ENCODE results near the gene SSU72. TPM values are rescaled to one million over a fixed set of nuclear protein-coding genes. Genes with fewer than 3 reads are reported as not detected.
A peak's percentile ranks its signal among the peaks of the same experiment; 100 is the strongest.

The SSU72 gene
- total RNA-seq, 2 experiments from 2014 or later, result 95.4 to 101 TPM

GRCh38 chr1:1594602-1595260 lies 20.1 kb upstream of the SSU72 start:
- Mint-ChIP-seq H3K4me3 (no peak overlapping the region), H3K36me3 (ENCODE audit: low read depth) (no peaks in the 10 kb centered on the region), H3K27ac (no peak overlapping the region), H3K27me3 (no peaks in the 10 kb centered on the region), H3K4me1 (ENCODE audit: low read depth) (peaks cover 4% of the 10 kb centered on the region), H3K9me3 (no peaks in the 10 kb centered on the region)
- Histone ChIP-seq H3K4me3 (ENCODE audit: low read length) (no peak overlapping the region), H3K27ac (ENCODE audit: low read depth in 1 of 2, low read length in 2 of 2) (no peak overlapping the region), H3K4me1 (ENCODE audit: insufficient read depth, low read length) (peaks cover 16% of the 10 kb centered on the region), H3K9me3 (ENCODE audit: control insufficient read depth in 1 of 2, insufficient read depth in 1 of 2, low read length in 2 of 2) (no peaks in the 10 kb centered on the region), H3K36me3 (ENCODE audit: insufficient read depth, low read length) (no peaks in the 10 kb centered on the region), H3K27me3 (ENCODE audit: control insufficient read depth in 1 of 2, insufficient read depth in 2 of 2, low read length in 2 of 2) (peaks cover 0 to 4% of the 10 kb centered on the region in 2 experiments)
- intact Hi-C loops (cut with DNase I, micrococcal nuclease), result no loop called here
- peak in 1 of 14 experiments; percentile 34 for DNase-seq
- ChIA-PET POLR2A (no interaction called here), CTCF (interaction anchor here (0.7 kb wide), 1 partner anchor 1015 kb away, joined by 3 read pairs; no protein-coding TSS in a partner anchor)
- no peak for ATAC-seq (ENCODE audit: poor library complexity)
- no peak for TF ChIP-seq CTCF (IDR thresholded peaks at IDR 0.05)

- no peak overlapping the region for H3K27ac ChIP-seq (ENCODE audit: low read depth in 1 of 2, low read length in 2 of 2)
- peaks cover 13% of the 10 kb centered on the region for H3K4me1 ChIP-seq (ENCODE audit: insufficient read depth, low read length)
- no peaks in the 10 kb centered on the region for H3K36me3 ChIP-seq (ENCODE audit: insufficient read depth, low read length)
- H3K9me3 Mint-ChIP-seq, result no peaks in the 10 kb centered on the region
- H3K36me3 Mint-ChIP-seq (ENCODE audit: low read depth), result no peaks in the 10 kb centered on the region
- no peak overlapping the region for H3K4me3 Mint-ChIP-seq
- no peaks in the 10 kb centered on the region for H3K27me3 Mint-ChIP-seq
- no peak for TF ChIP-seq CTCF (IDR thresholded peaks at IDR 0.05)
- H3K9me3 ChIP-seq (ENCODE audit: control insufficient read depth in 1 of 2, insufficient read depth in 1 of 2, low read length in 2 of 2), result no peaks in the 10 kb centered on the region
- DNase-seq, result peak in 1 of 14 experiments; percentile 26
- peaks cover 0 to 4% of the 10 kb centered on the region in 2 experiments for H3K27me3 ChIP-seq (ENCODE audit: control insufficient read depth in 1 of 2, insufficient read depth in 2 of 2, low read length in 2 of 2)
- H3K4me1 Mint-ChIP-seq (ENCODE audit: low read depth), result peaks cover 4% of the 10 kb centered on the region
- no peak overlapping the region for H3K27ac Mint-ChIP-seq
- ChIA-PET CTCF (interaction anchor here (0.7 kb wide), 1 partner anchor 1016 kb away, joined by 3 read pairs; no protein-coding TSS in a partner anchor), POLR2A (no interaction called here)
- H3K4me3 ChIP-seq (ENCODE audit: low read length), result no peak overlapping the region
- ATAC-seq (ENCODE audit: poor library complexity), result no peak
- intact Hi-C loops (cut with DNase I, micrococcal nuclease), result no loop called here
Measured at GRCh38 chr1:1593834-1594601, 19.4 kb upstream of the SSU72 start.

- ChIA-PET POLR2A (no interaction called here), CTCF (no interaction called here)
- H3K27me3 ChIP-seq (ENCODE audit: control insufficient read depth in 1 of 2, insufficient read depth in 2 of 2, low read length in 2 of 2), result no peaks in the 10 kb centered on the region
- H3K36me3 Mint-ChIP-seq (ENCODE audit: low read depth), result no peaks in the 10 kb centered on the region
- no peaks in the 10 kb centered on the region for H3K9me3 ChIP-seq (ENCODE audit: control insufficient read depth in 1 of 2, insufficient read depth in 1 of 2, low read length in 2 of 2)
- H3K9me3 Mint-ChIP-seq, result no peaks in the 10 kb centered on the region
- no peaks in the 10 kb centered on the region for H3K36me3 ChIP-seq (ENCODE audit: insufficient read depth, low read length)
- no peak overlapping the region for H3K4me3 ChIP-seq (ENCODE audit: low read length)
- no peak overlapping the region for H3K27ac Mint-ChIP-seq
- TF ChIP-seq CTCF (IDR thresholded peaks at IDR 0.05), result no peak
- ATAC-seq (ENCODE audit: poor library complexity) (no peak), DNase-seq (no peak)
- H3K4me1 Mint-ChIP-seq (ENCODE audit: low read depth), result no peaks in the 10 kb centered on the region
- H3K27ac ChIP-seq (ENCODE audit: low read depth in 1 of 2, low read length in 2 of 2), result no peak overlapping the region
- H3K4me1 ChIP-seq (ENCODE audit: insufficient read depth, low read length), result no peaks in the 10 kb centered on the region
- no peak overlapping the region for H3K4me3 Mint-ChIP-seq
- intact Hi-C loops (cut with DNase I, micrococcal nuclease), result no loop called here
- peaks cover 3% of the 10 kb centered on the region for H3K27me3 Mint-ChIP-seq
Measured at GRCh38 chr1:1591452-1591851, 16.8 kb upstream of the SSU72 start.

Measured in CD4-positive, alpha-beta T cell (primary cell).